ENCODE measurements around the gene KCNK3.
"Not testable (repeated sequence)": the region's sequence is repeated elsewhere in the genome, so short reads cannot be mapped to it uniquely, and the experiment has no call there.

KCNK3 gene

DNA sequence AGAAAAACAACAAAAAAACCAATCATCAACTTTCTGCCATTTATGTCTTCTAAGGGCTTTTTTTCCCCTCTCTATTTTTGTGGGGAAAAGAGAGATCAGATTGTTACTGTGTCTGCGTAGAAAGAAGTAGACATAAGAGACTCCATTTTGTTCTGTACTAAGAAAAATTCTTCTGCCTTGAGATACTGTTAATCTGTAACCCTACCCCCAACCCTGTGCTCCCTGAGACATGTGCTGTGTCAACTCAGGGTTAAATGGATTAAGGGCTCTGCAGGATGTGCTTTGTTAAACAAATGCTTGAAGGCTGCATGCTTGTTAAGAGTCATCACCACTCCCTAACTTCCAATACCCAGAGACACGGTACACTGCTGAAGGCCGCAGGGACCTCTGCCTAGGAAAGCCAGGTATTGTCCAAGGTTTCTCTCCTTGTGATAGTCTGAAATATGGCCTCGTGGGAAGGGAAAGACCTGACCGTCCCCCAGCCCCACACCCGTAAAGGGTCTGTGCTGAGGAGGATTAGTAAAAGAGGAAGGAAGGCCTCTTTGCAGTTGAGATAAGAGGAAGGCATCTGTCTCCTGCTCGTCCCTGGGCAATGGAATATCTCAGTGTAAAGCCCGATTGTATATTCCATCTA is 57.4 kb downstream of the KCNK3 start:
- DNase-seq, H3K9me3 Mint-ChIP-seq, H3K27ac Mint-ChIP-seq, H3K36me3 Mint-ChIP-seq, H3K4me1 Mint-ChIP-seq, H3K4me3 Mint-ChIP-seq: not testable (repeated sequence)
- peaks cover 25% of the 10 kb centered on the region for H3K27me3 Mint-ChIP-seq
- CTCF ChIA-PET, result interaction anchor here (9.7 kb wide), 1 partner anchor 143 kb away, joined by 160 read pairs; no protein-coding TSS in a partner anchor

DNA sequence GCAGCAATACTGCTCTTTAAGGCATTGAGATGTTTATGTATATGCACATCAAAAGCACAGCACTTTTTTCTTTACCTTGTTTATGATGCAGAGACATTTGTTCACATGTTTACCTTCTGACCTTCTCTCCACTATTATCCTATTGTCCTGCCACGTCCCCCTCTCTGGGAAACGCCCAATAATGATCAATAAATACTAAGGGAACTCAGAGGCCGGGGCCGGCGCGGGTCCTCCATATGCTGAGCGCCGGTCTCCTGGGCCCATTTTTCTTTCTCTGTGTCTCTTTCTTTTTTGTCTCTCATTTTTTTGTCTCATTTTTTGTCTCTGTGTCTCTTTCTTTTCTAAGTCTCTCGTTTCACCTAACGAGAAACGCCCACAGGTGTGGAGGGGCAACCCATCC is 57.9 kb downstream of the KCNK3 start:
- H3K27ac Mint-ChIP-seq, CTCF ChIA-PET, DNase-seq, H3K4me1 Mint-ChIP-seq, H3K4me3 Mint-ChIP-seq, H3K9me3 Mint-ChIP-seq, H3K36me3 Mint-ChIP-seq: not testable (repeated sequence)
- peaks cover 29% of the 10 kb centered on the region for H3K27me3 Mint-ChIP-seq

- H3K4me3 Mint-ChIP-seq, result no peak overlapping the region
- no peaks in the 10 kb centered on the region for H3K9me3 Mint-ChIP-seq
- peaks cover 1% of the 10 kb centered on the region for H3K4me1 Mint-ChIP-seq
- no peak for DNase-seq
- no peak overlapping the region for H3K27ac Mint-ChIP-seq
- H3K36me3 Mint-ChIP-seq, result no peaks in the 10 kb centered on the region
- CTCF ChIA-PET, result interaction anchor here (0.6 kb wide), 1 partner anchor 40 kb away, joined by 3 read pairs; no protein-coding TSS in a partner anchor
- peaks cover 23% of the 10 kb centered on the region for H3K27me3 Mint-ChIP-seq
Measured at GRCh38 chr2:26752656-26753055, 60.1 kb downstream of the KCNK3 start.

DNA sequence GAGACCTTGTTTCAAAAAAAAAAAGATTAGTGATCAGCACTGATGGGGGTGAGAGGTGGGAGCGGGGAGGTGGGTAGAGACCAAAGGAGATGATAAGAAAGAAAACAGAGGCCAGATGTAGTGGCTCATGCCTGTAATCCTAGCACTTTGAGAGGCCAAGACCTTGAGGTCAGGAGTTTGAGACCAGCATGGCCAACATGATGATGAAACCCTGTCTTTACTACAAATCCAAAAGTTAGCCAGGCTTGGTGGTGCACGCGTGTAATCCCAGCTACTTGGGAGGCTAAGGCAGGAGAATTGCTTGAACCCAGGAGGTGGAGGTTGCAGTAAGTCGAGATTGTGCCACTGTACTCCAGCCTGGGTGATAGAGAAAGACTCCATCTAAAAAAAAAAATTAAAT is 62.0 kb downstream of the KCNK3 start:
- no peak for DNase-seq
- peaks cover 23% of the 10 kb centered on the region for H3K27me3 Mint-ChIP-seq
- CTCF ChIA-PET, result interaction anchor here (1.0 kb wide), 1 partner anchor 9 kb away, joined by 3 read pairs; no protein-coding TSS in a partner anchor
- H3K4me1 Mint-ChIP-seq, result peaks cover 5% of the 10 kb centered on the region
- H3K4me3 Mint-ChIP-seq, result no peak overlapping the region
- H3K36me3 Mint-ChIP-seq, result no peaks in the 10 kb centered on the region
- H3K9me3 Mint-ChIP-seq, result no peaks in the 10 kb centered on the region
- H3K27ac Mint-ChIP-seq, result no peak overlapping the region

- DNase-seq, result no peak
- no peak overlapping the region for H3K4me3 Mint-ChIP-seq
- CTCF ChIA-PET, result interaction anchor here (1.0 kb wide), 1 partner anchor 9 kb away, joined by 3 read pairs; no protein-coding TSS in a partner anchor
- peaks cover 5% of the 10 kb centered on the region for H3K4me1 Mint-ChIP-seq
- no peaks in the 10 kb centered on the region for H3K9me3 Mint-ChIP-seq
- H3K27me3 Mint-ChIP-seq, result peaks cover 20% of the 10 kb centered on the region
- no peaks in the 10 kb centered on the region for H3K36me3 Mint-ChIP-seq
- H3K27ac Mint-ChIP-seq, result no peak overlapping the region
Measured at GRCh38 chr2:26754972-26755670, 62.6 kb downstream of the KCNK3 start.

DNA sequence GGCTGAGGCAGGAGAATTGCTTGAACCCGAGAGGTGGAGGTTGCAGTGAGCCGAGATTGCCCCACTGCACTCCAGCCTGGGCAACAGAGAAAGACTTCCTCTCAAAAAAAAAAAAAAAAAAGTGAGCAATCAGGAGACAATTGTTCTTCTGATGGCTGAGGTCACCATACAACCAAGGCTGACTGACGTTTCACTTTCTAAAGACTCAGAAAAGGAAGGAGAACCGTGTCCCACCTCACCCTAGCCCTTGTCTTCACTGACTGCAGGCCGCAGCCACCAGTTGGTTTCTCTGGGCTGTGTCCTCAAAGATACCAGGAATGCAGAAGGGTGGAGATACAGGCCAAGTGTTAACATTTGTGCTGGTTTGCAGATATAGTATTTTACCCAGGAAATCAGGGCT is 63.8 kb downstream of the KCNK3 start:
- DNase-seq, result no peak
- no peak overlapping the region for H3K27ac Mint-ChIP-seq
- H3K9me3 Mint-ChIP-seq, result no peaks in the 10 kb centered on the region
- peaks cover 5% of the 10 kb centered on the region for H3K4me1 Mint-ChIP-seq
- no peaks in the 10 kb centered on the region for H3K36me3 Mint-ChIP-seq
- CTCF ChIA-PET, result no interaction called here
- H3K4me3 Mint-ChIP-seq, result no peak overlapping the region
- peaks cover 22% of the 10 kb centered on the region for H3K27me3 Mint-ChIP-seq

DNA sequence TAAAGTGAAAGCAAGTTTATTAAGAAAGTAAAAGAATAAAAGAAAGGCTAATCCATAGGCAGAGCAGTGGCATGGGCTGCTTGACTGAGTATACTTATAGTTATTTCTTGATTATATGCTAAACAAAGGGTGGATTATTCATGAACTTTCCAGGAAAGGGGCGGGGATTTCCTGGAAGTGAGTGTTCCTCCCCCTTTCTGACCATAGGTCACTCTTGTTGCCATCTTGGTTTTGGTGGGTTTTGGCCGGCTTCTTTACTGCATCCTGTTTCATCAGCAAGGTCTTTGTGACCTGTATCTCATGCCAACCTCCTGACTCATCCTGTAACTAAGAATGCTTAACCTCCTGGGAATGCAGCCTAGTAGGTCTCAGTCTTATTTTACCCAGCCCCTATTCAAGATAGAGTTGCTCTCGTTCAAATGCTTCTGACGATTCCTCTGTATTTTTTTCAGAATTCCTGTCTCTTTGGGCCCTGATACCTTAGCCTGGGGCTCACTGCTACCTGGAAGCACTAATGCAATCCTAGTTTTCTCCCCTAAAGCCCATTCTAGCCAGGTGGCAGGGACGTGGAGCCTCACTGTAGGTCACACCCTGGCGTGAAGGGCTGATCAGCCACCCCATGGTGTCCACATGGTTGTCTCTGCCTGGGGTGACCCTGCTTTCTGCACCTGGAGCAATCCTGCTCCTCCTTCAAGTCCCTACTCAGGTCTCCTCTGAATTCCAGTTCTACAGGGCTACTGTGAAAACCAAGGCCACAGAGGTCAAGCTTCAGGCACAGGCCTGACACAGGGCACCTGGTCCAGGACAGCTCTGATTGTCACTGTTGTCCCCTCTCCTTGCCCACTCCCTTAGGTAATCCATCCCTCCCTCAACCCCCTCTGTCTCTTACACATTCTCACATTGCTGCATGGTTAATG is 65.6 kb downstream of the KCNK3 start:
- Mint-ChIP-seq H3K36me3 (no peaks in the 10 kb centered on the region), H3K9me3 (no peaks in the 10 kb centered on the region), H3K4me1 (peaks cover 5% of the 10 kb centered on the region), H3K27me3 (peaks cover 29% of the 10 kb centered on the region), H3K27ac (no peak overlapping the region), H3K4me3 (no peak overlapping the region)
- CTCF ChIA-PET, result interaction anchor here (0.8 to 2.6 kb wide), 2 partner anchors 13 to 152 kb away, joined by 3 to 9 read pairs; no protein-coding TSS in a partner anchor
- no peak for DNase-seq

DNA sequence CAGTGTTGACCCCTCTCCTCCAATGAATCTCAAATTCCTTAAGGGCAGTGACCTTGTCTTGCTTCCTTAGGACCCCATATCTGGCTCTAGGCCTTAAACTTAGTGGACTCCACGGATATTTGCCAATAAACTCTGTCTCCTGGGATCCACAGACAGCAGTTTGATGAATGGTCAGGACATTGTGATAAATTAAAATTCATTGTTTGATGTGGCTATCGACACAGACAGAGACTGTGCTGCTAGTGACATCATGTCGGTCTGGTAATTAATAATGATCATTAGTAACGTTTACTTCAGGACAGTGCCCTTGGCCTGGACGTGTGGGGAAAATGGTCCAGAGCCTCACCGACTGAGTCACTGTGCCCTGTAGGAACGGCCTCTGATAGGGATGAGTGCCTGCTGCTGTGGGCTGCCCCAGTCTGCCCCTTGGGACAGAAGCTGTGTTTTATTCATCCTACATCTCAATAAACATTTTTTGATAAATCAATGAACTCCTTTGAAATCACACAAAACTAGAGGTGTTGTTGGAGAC is 66.3 kb downstream of the KCNK3 start:
- CTCF ChIA-PET, result interaction anchor here (2.6 kb wide), 1 partner anchor 13 kb away, joined by 9 read pairs; no protein-coding TSS in a partner anchor
- peaks cover 28% of the 10 kb centered on the region for H3K27me3 Mint-ChIP-seq
- DNase-seq, result no peak
- no peak overlapping the region for H3K4me3 Mint-ChIP-seq
- no peaks in the 10 kb centered on the region for H3K36me3 Mint-ChIP-seq
- H3K27ac Mint-ChIP-seq, result no peak overlapping the region
- H3K4me1 Mint-ChIP-seq, result peaks cover 9% of the 10 kb centered on the region
- no peaks in the 10 kb centered on the region for H3K9me3 Mint-ChIP-seq

DNA sequence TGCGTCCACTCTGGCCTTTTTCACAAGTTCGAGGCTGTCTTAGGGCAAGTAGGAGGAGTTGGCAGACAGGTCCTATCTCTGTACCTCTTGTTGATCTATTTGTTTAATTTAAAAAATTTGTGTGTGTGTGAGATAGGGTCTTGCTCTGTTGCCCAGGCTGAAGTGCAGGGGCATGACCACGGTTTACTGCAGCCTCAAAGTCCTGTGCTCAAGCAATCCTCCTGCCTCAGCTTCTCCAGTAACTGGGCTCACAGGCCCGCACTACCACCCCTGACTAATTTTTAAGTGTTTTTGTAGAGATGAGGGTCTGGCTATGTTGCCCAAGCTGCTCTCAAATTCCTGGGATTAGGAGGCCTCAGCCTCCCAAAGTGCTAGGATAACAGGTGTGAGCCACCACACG is 67.3 kb downstream of the KCNK3 start:
- Mint-ChIP-seq H3K36me3 (no peaks in the 10 kb centered on the region), H3K4me3 (no peak overlapping the region), H3K9me3 (no peaks in the 10 kb centered on the region), H3K27ac (no peak overlapping the region), H3K4me1 (peaks cover 14% of the 10 kb centered on the region), H3K27me3 (peaks cover 27% of the 10 kb centered on the region)
- CTCF ChIA-PET, result interaction anchor here (2.6 kb wide), 1 partner anchor 14 kb away, joined by 9 read pairs; no protein-coding TSS in a partner anchor
- no peak for DNase-seq

- H3K9me3 Mint-ChIP-seq, H3K36me3 Mint-ChIP-seq, DNase-seq, H3K27ac Mint-ChIP-seq, H3K4me3 Mint-ChIP-seq: not testable (repeated sequence)
- peaks cover 23% of the 10 kb centered on the region for H3K4me1 Mint-ChIP-seq
- CTCF ChIA-PET, result interaction anchor here (2.6 kb wide), 1 partner anchor 15 kb away, joined by 9 read pairs; no protein-coding TSS in a partner anchor
- H3K27me3 Mint-ChIP-seq, result peaks cover 17% of the 10 kb centered on the region
Measured at GRCh38 chr2:26760991-26761390, 68.5 kb downstream of the KCNK3 start.

DNA sequence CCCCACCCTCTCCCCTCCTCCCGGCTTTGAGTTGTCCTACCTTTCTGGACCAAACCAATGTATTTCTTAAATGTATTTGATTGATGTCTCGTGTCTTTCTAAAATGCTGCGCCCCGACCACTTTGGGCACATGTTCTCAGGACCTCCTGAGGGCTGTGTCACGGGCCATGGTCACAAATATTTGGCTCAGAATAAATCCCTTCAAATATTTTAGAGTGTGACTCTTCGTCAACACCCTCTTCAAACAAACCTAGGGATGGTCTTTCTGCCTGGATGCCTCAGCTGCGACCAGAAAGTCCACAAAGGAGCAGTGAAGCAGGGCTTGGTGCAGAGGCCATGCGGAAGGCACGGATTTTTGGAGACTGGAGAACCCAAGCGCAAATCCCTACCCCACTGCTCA is 70.5 kb downstream of the KCNK3 start:
- H3K4me1 Mint-ChIP-seq, result peaks cover 27% of the 10 kb centered on the region
- no peak overlapping the region for H3K27ac Mint-ChIP-seq
- CTCF ChIA-PET, result interaction anchor here (1.2 kb wide), 1 partner anchor 17 kb away, joined by 3 read pairs; no protein-coding TSS in a partner anchor
- H3K36me3 Mint-ChIP-seq, result peaks cover 2% of the 10 kb centered on the region
- no peak for DNase-seq
- H3K9me3 Mint-ChIP-seq, result no peaks in the 10 kb centered on the region
- peaks cover 17% of the 10 kb centered on the region for H3K27me3 Mint-ChIP-seq
- peak overlapping the region; percentile 90 for H3K4me3 Mint-ChIP-seq

GRCh38 chr2:26764078-26764887 is 71.8 kb downstream of the KCNK3 start, which contains the start of gene SLC35F6:
Gene SLC35F6, plus strand, starts transcription at chr2:26764284. Its CDS starts 66 bp downstream, at chr2:26764350.
- Mint-ChIP-seq H3K9me3 (no peaks in the 10 kb centered on the region), H3K4me3 (peak within 1 kb of the TSS; percentile 90), H3K4me1 (peaks cover 36% of the 10 kb centered on the region), H3K27ac (peak within 1 kb of the TSS; percentile 90), H3K27me3 (peaks cover 17% of the 10 kb centered on the region), H3K36me3 (peaks cover 2% of the 10 kb centered on the region)
- CTCF ChIA-PET, result interaction anchor here (0.6 to 1.2 kb wide), 2 partner anchors 18 to 24 kb away, joined by 3 read pairs; no protein-coding TSS in a partner anchor
- peak; percentile 86 for DNase-seq

DNA sequence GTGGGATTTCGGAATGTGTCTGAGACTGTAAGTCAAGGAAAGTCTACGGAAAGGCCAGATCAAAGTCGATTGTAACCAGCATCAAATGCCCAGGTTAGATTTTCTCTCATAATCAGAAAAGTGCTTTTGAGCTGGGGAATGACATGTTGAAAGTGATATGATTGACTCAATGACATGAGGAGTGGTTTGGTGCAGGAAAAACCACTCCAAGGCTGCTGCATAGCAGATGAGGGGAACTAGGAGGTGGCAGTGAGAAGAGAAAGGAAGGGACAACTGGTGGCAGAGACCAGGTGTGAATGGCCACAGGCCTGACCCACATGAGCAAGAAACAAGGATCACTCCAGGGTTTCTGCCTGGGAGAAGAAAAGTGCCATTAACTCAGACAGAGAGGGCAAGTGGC is 72.4 kb downstream of the KCNK3 start:
- H3K4me1 Mint-ChIP-seq, result peaks cover 41% of the 10 kb centered on the region

More for the DNA sequence above, 72.4 kb downstream of the KCNK3 start:
- no peaks in the 10 kb centered on the region for H3K9me3 Mint-ChIP-seq
- no peak for DNase-seq
- H3K4me3 Mint-ChIP-seq, result peak overlapping the region; percentile 90
- H3K27me3 Mint-ChIP-seq, result peaks cover 17% of the 10 kb centered on the region
- CTCF ChIA-PET, result interaction anchor here (0.6 kb wide), 1 partner anchor 24 kb away, joined by 3 read pairs; no protein-coding TSS in a partner anchor
- H3K27ac Mint-ChIP-seq, result peak overlapping the region; percentile 90
- peaks cover 2% of the 10 kb centered on the region for H3K36me3 Mint-ChIP-seq

Measured in activated naive CD4-positive, alpha-beta T cell treated with anti-CD3 and anti-CD28 coated beads, Interleukin-2, amount 10 ng/mL, durations not matched to agents 7 days and 5 days (primary cell).